GM12878 (cell line): ENCODE measurements around the gene TRUB1. TPM values are rescaled to one million over a fixed set of nuclear protein-coding genes. Genes with fewer than 3 reads are reported as not detected.

Experiments
- ATAC-seq: fragments of 200-7000 bp; cut with Tn5 transposase; 3 replicates; pipeline ENCODE4 v1.9.1; 2020; ENCODE audit warnings: mild to moderate bottlenecking, moderate library complexity
- BruUV-seq: library from RNA; stranded (reverse); fragments of 400-500 nt; replicated peaks from 2 replicates; lab custom pipeline; 2021; lab: Mats Ljungman, UMichigan
- CTCF ChIA-PET: fragments of 300-600 bp; sonication (Branson Sonifier 250); formaldehyde crosslinking; extraction: SDS; loops from one replicate; lab custom pipeline; 2021; ENCODE audit warnings: inconsistent platforms; lab: Yijun Ruan, JAX
- POLR2A ChIA-PET: fragments of 350-600 bp; formaldehyde crosslinking; extraction: SDS; loops from one replicate; lab custom pipeline; 2021; ENCODE audit warnings: inconsistent platforms; lab: Charles Lee
- RAD21 ChIA-PET: fragments of 300-600 bp; sonication (Branson Sonifier 250); formaldehyde crosslinking; loops from one replicate; lab custom pipeline; 2023; ENCODE audit warnings: antibody characterized with exemption; ENCODE audit not compliant: unreplicated experiment; lab: Charles Lee
- SMC1A ChIA-PET: fragments of 300-600 bp; sonication (Branson Sonifier 250); formaldehyde crosslinking; loops from one replicate; lab custom pipeline; 2023; ENCODE audit not compliant: unreplicated experiment, uncharacterized antibody; lab: Charles Lee
- DNase-seq: peaks from one replicate; pipeline ENCODE4 v3.0.0-alpha.2; 2011; ENCODE audit warnings: low read depth, low spot score
- FAIRE-seq: peaks from 3 replicates; lab custom pipeline; 2011; peaks lifted over from hg19 to GRCh38; lab: Jason Lieb, UNC
- H2AFZ ChIP-seq: 2 replicates; pipeline ENCODE4 v1.6.0; 2011; ENCODE audit warnings: low read depth, low read length, control low read depth; ENCODE audit not compliant: control insufficient read depth
- H3K27ac ChIP-seq: 2 replicates; pipeline ENCODE4 v1.5.1; 2011; ENCODE audit warnings: control low read depth; ENCODE audit not compliant: control insufficient read depth, insufficient read depth
- H3K27me3 ChIP-seq, 2 experiments: replicated peaks in 1 of 2; 2 replicates each; pipeline versions ENCODE4 v1.6.0 to v1.6.1; 2011; ENCODE audit warnings: low read length in 1 of 2; ENCODE audit not compliant: control insufficient read depth in 2 of 2, insufficient read depth in 2 of 2
- H3K36me3 ChIP-seq, 2 experiments: 2 replicates each; pipeline ENCODE4 v1.5.1; 2011; ENCODE audit warnings: low read length in 1 of 2; ENCODE audit not compliant: control insufficient read depth in 2 of 2, insufficient read depth in 2 of 2
- H3K4me1 ChIP-seq: 2 replicates; pipeline ENCODE4 v1.6.1; 2011; ENCODE audit warnings: mild to moderate bottlenecking, low read length, moderate library complexity, mixed read lengths; ENCODE audit not compliant: control insufficient read depth, insufficient read depth
- H3K4me2 ChIP-seq: 2 replicates; pipeline ENCODE4 v1.6.0; 2011; ENCODE audit warnings: control low read depth; ENCODE audit not compliant: control insufficient read depth, insufficient read depth
- H3K4me3 ChIP-seq: fragments of 200-600 bp; sonication (generic); 2 replicates; pipeline ENCODE4 v1.5.1; 2016
- H3K79me2 ChIP-seq: 2 replicates; pipeline ENCODE4 v1.6.0; 2011; ENCODE audit warnings: low read length; ENCODE audit not compliant: control insufficient read depth, insufficient read depth
- H3K9ac ChIP-seq: 2 replicates; pipeline ENCODE4 v1.8.0; 2011; ENCODE audit warnings: low read length, control low read depth, mixed read lengths; ENCODE audit not compliant: control insufficient read depth, insufficient read depth
- H3K9me3 ChIP-seq: replicated peaks from 3 replicates; pipeline ENCODE4 v1.5.1; 2011; ENCODE audit warnings: mild to moderate bottlenecking, low read length; ENCODE audit not compliant: control insufficient read depth, insufficient read depth
- H4K20me1 ChIP-seq: 2 replicates; pipeline ENCODE4 v1.6.0; 2011; ENCODE audit not compliant: control insufficient read depth, insufficient read depth
- BRCA1 ChIP-seq: IDR thresholded peaks from 2 replicates; pipeline ENCODE4 v1.6.1; 2011; ENCODE audit warnings: low read depth, low read length, improper control_type of control experiment
- EZH2 ChIP-seq: IDR thresholded peaks from 2 replicates; pipeline ENCODE4 v1.6.1; 2012; ENCODE audit warnings: low read depth, mild to moderate bottlenecking, control low read depth, inconsistent platforms, low read length, borderline replicate concordance; ENCODE audit not compliant: control insufficient read depth
- KLF5 ChIP-seq: fragments of 450-650 bp; IDR thresholded peaks from 2 replicates; pipeline ENCODE4 v1.6.1; 2014; ENCODE audit warnings: mild to moderate bottlenecking; ENCODE audit not compliant: partially characterized antibody
- MTA3 ChIP-seq: IDR thresholded peaks from 2 replicates; pipeline ENCODE4 v1.6.1; 2012; ENCODE audit warnings: low read length, inconsistent platforms, borderline replicate concordance
- NFIC ChIP-seq: IDR thresholded peaks from 2 replicates; pipeline ENCODE4 v1.6.1; 2012; ENCODE audit warnings: low read depth, mild to moderate bottlenecking, inconsistent platforms, low read length, moderate library complexity
- NFYB ChIP-seq: IDR thresholded peaks from 2 replicates; pipeline ENCODE4 v1.6.1; 2011; ENCODE audit warnings: low read depth, mild to moderate bottlenecking, low read length, improper control_type of control experiment, moderate library complexity; ENCODE audit not compliant: insufficient read depth
- NR2C1 ChIP-seq: fragments of 450-650 bp; IDR thresholded peaks from 2 replicates; pipeline ENCODE4 v1.6.1; 2017; ENCODE audit warnings: antibody characterized with exemption, mild to moderate bottlenecking, moderate library complexity
- NR2C2 ChIP-seq: IDR thresholded peaks from 2 replicates; pipeline ENCODE4 v1.6.1; 2011; ENCODE audit warnings: borderline replicate concordance, low read depth; ENCODE audit not compliant: control insufficient read depth, insufficient read length
- POLR2A ChIP-seq: IDR thresholded peaks from 2 replicates; pipeline ENCODE4 v1.6.1; 2011; ENCODE audit warnings: low read depth, mild to moderate bottlenecking, low read length
- RBBP5 ChIP-seq: fragments of 200-600 bp; sonication (generic); conservative IDR thresholded peaks from 2 replicates; pipeline ENCODE4 v1.6.1; 2016
- YY1 ChIP-seq: IDR thresholded peaks from 2 replicates; pipeline ENCODE4 v1.6.1; 2011; ENCODE audit warnings: low read depth, mild to moderate bottlenecking, low read length
- WGBS: methylation state at CpG from one replicate; pipeline ENCODE4 v1.1.6; 2016; ENCODE audit warnings: low lambda C conversion rate; ENCODE audit not compliant: insufficient replicate concordance, insufficient coverage; ENCODE audit errors: missing lambda C conversion rate; 5-methylcytosine and 5-hydroxymethylcytosine counted together
- in situ Hi-C: fragments of 300-500 bp; cut with MboI; formaldehyde crosslinking; loops from 9 replicates; pipeline ENCODE4 v1.14.3; 2018; ENCODE audit warnings: mixed read lengths
- intact Hi-C: fragments of 100-400 bp; cut with micrococcal nuclease; formaldehyde crosslinking; loops from one replicate; pipeline ENCODE4 v1.14.2; 2022; ENCODE audit not compliant: unreplicated experiment
- polyA plus RNA-seq, 11 experiments: library from polyadenylated mRNA; depleted of rRNA in 4 of 11; unstranded in 6 of 11; stranded (reverse) in 5 of 11; fragments of >200 nt; fragmentation: Nextera tagmentation in 4 of 11; fragmentation: Illumina TruSeq in 1 of 11; extraction: Ambion mirVana in 4 of 11; extraction: Trizol in 1 of 11; gene quantifications; 1 replicate in 1 of 11; 2 replicates in 10 of 11; pipeline versions ENCODE4 v1.2.1 to v1.2.3, GENCODE V29; 2011 to 2016; ENCODE audit warnings: inconsistent platforms in 2 of 11, missing spikeins in 2 of 11, low read depth in 1 of 11
- total RNA-seq, 4 experiments: library from RNA; depleted of rRNA in 3 of 4; stranded (reverse); fragments of >200 nt in 3 of 4; fragmentation: Illumina TruSeq in 1 of 4; extraction: Trizol in 1 of 4; gene quantifications; 2 replicates each; pipeline versions ENCODE4 v1.2.1 to v1.2.3, GENCODE V29; 2013 to 2021
- TF ChIP-seq, protein P1 (sequence below): fragments of 450-650 bp; IDR thresholded peaks from 2 replicates; pipeline ENCODE4 v1.6.1; 2014; ENCODE audit warnings: mild to moderate bottlenecking
- TF ChIP-seq, protein P2 (sequence below): fragments of 450-650 bp; formaldehyde crosslinking; IDR thresholded peaks from 2 replicates; pipeline ENCODE4 v1.4.0; 2020; ENCODE audit warnings: mild to moderate bottlenecking, moderate library complexity
- TF ChIP-seq, protein P3 (sequence below): IDR thresholded peaks from 2 replicates; pipeline ENCODE4 v1.6.1; 2012; ENCODE audit warnings: low read depth, low read length, improper control_type of control experiment

Gene TRUB1
- total and polyA plus RNA-seq, 10 of the 15 experiments (the other 5 are each of a cell fraction or from before 2014, with no cell fraction given), result 8.1 to 24.0 (median 15.9) TPM

DNA sequence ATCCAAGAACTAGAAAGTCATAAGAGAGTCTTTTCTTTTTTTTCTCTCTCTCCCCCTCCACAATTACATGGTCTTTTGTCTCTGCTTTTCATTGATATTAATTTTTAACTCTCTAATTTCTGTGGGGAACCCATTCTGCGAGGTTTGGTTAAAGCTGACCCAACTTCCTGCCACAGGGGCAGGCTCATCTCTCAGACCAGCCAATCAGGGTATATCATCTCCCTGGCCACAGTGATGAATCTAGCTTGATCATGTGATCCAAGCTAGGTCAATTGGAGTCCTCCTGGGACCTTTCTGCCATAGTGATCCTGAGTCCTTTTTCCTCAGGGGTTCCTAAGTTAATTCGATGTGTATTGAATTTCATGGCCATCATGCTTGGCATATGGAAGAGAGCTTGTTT, 38.0 kb upstream of the TRUB1 start:
- in situ Hi-C loops, result no loop called here
- POLR2A ChIA-PET, result no interaction called here

DNA sequence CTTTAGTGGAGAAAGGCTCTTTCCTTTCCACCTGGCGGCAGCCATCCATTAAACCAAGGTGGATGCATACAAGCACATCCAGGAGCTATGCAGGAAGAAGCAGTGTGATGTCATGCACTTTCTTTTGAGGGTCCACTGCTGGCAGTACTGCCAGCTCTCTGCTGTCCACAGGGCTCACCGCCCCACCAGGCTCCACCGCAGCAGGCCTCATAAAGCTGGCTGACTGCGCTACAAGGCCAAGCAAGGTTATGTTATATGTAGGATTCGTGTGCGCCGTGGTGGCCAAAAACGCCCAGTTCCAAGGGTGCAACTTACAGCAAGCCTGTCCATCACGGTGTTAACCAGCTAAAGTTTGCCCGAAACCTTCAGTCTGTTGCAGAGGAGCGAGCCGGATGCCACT, 37.3 kb upstream of the TRUB1 start:
- Histone ChIP-seq H3K9me3 (no peaks in the 10 kb centered on the region), H3K79me2 (no peaks in the 10 kb centered on the region), H4K20me1 (no peaks in the 10 kb centered on the region), H3K4me3 (no peak overlapping the region), H3K36me3 (no peaks in the 10 kb centered on the region), H3K4me1 (no peaks in the 10 kb centered on the region), H2AFZ (no peak overlapping the region), H3K9ac (no peak overlapping the region), H3K4me2 (no peak overlapping the region), H3K27me3 (no peaks in the 10 kb centered on the region), H3K27ac (no peak overlapping the region)
- in situ Hi-C loops, result no loop called here
- intact Hi-C loops, result no loop called here
- no peak for ATAC-seq
- no TSS peak for BruUV-seq
- WGBS, result 64% methylated on average over 12 of the region's 12 CpGs
- ChIA-PET POLR2A (no interaction called here), CTCF (interaction anchor here (0.7 to 0.9 kb wide), 2 partner anchors 24 to 596 kb away, joined by 3 read pairs; no protein-coding TSS in a partner anchor), SMC1A (no interaction called here), RAD21 (no interaction called here)
- no peak for DNase-seq
- no peak for FAIRE-seq
- TF ChIP-seq, protein P1, sequence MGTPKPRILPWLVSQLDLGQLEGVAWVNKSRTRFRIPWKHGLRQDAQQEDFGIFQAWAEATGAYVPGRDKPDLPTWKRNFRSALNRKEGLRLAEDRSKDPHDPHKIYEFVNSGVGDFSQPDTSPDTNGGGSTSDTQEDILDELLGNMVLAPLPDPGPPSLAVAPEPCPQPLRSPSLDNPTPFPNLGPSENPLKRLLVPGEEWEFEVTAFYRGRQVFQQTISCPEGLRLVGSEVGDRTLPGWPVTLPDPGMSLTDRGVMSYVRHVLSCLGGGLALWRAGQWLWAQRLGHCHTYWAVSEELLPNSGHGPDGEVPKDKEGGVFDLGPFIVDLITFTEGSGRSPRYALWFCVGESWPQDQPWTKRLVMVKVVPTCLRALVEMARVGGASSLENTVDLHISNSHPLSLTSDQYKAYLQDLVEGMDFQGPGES, result no peak
- TF ChIP-seq, protein P2, sequence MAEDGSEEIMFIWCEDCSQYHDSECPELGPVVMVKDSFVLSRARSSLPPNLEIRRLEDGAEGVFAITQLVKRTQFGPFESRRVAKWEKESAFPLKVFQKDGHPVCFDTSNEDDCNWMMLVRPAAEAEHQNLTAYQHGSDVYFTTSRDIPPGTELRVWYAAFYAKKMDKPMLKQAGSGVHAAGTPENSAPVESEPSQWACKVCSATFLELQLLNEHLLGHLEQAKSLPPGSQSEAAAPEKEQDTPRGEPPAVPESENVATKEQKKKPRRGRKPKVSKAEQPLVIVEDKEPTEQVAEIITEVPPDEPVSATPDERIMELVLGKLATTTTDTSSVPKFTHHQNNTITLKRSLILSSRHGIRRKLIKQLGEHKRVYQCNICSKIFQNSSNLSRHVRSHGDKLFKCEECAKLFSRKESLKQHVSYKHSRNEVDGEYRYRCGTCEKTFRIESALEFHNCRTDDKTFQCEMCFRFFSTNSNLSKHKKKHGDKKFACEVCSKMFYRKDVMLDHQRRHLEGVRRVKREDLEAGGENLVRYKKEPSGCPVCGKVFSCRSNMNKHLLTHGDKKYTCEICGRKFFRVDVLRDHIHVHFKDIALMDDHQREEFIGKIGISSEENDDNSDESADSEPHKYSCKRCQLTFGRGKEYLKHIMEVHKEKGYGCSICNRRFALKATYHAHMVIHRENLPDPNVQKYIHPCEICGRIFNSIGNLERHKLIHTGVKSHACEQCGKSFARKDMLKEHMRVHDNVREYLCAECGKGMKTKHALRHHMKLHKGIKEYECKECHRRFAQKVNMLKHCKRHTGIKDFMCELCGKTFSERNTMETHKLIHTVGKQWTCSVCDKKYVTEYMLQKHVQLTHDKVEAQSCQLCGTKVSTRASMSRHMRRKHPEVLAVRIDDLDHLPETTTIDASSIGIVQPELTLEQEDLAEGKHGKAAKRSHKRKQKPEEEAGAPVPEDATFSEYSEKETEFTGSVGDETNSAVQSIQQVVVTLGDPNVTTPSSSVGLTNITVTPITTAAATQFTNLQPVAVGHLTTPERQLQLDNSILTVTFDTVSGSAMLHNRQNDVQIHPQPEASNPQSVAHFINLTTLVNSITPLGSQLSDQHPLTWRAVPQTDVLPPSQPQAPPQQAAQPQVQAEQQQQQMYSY (CRISPR knock-in tag), result no peak
- TF ChIP-seq KLF5 (no peak), NR2C2 (no peak), RBBP5 (no peak), POLR2A (no peak), NFYB (no peak), EZH2 (no peak), BRCA1 (no peak), YY1 (no peak)
- TF ChIP-seq, protein P3, sequence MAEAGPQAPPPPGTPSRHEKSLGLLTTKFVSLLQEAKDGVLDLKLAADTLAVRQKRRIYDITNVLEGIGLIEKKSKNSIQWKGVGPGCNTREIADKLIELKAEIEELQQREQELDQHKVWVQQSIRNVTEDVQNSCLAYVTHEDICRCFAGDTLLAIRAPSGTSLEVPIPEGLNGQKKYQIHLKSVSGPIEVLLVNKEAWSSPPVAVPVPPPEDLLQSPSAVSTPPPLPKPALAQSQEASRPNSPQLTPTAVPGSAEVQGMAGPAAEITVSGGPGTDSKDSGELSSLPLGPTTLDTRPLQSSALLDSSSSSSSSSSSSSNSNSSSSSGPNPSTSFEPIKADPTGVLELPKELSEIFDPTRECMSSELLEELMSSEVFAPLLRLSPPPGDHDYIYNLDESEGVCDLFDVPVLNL, result no peak

More for the DNA sequence above, 38.0 kb upstream of the TRUB1 start:
- SMC1A ChIA-PET, result no interaction called here
- H3K9ac ChIP-seq, result no peak overlapping the region
- 40% methylated on average over 2 of the region's 2 CpGs for WGBS
- CTCF ChIA-PET, result interaction anchor here (0.9 to 1.1 kb wide), 2 partner anchors 21 to 23 kb away, joined by 3 read pairs; no protein-coding TSS in a partner anchor
- no TSS peak for BruUV-seq
- RAD21 ChIA-PET, result no interaction called here
- intact Hi-C loops, result no loop called here
- H3K4me1 ChIP-seq, result no peaks in the 10 kb centered on the region
- H2AFZ ChIP-seq, result no peak overlapping the region
- H3K79me2 ChIP-seq, result no peaks in the 10 kb centered on the region
- H3K4me2 ChIP-seq, result no peak overlapping the region
- H3K9me3 ChIP-seq, result no peaks in the 10 kb centered on the region
- H3K27ac ChIP-seq, result no peak overlapping the region
- H3K27me3 ChIP-seq, result no peaks in the 10 kb centered on the region
- no peaks in the 10 kb centered on the region for H4K20me1 ChIP-seq
- FAIRE-seq, result no peak
- no peak for ATAC-seq
- H3K4me3 ChIP-seq, result no peak overlapping the region
- no peak for DNase-seq
- H3K36me3 ChIP-seq, result no peaks in the 10 kb centered on the region
- TF ChIP-seq NFIC (no peak), MTA3 (no peak), NR2C1 (no peak)
